Stimulated activated CD8-positive, alpha-beta memory T cell treated with anti-CD3 and anti-CD28 coated beads, Interleukin-7, amount 100 ng/mL, for 48 hours (primary cell): ENCODE results near the gene CYP26B1.

Experiments used
- DNase-seq, 2 donors: peaks; one replicate each; pipeline ENCODE4 v3.0.0-alpha.2; 2020; ENCODE audit warnings: low read depth in 1 of 2; ENCODE audit errors: extremely low read depth in 1 of 2

The CYP26B1 gene

DNA sequence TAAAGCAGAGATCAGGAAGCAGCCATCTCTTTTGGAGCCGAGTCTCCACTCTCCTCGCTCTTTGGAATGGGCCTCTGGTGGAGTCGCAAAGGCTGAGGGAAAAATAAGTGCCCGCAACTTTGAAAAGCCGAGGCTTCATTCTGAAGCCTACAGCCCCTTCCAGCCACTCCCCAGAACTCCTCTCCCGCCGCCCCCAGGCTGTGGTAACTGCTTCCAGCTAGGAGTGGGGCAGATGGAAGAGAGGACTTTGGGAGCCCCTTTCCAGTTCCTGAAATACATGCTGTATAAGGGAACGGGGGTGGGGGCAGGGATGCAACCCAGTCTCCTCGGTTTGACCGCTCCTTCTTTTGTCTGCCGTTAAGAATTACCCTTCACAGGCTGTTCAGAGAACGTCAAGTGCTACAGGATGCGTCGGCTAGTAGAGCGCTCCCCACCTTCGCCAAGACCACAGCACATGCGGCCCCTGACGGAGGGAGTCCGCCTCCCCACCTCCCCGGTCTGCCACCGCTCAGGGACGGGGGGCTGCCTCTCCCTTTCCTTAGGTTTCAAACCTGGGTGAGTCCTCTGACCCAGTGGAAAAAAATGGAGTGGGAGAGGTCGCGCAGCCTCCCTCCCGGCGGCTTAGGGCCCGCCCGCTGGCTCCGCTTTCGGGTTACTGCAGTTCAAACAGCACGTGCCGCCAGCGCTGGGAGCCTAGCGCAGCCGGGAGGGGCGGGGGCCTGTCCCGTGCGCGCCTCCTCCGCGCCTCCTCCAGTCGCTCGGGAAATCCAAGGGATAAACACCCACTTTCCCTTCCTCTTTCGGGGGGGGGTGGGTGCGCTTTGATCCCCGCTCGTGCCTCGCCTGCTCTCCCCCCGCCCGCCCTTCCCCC is 4.9 kb downstream of the CYP26B1 start:
- no peak for DNase-seq

GRCh38 chr2:72141881-72142451 is 5.7 kb downstream of the CYP26B1 start:
- DNase-seq = no peak

DNA sequence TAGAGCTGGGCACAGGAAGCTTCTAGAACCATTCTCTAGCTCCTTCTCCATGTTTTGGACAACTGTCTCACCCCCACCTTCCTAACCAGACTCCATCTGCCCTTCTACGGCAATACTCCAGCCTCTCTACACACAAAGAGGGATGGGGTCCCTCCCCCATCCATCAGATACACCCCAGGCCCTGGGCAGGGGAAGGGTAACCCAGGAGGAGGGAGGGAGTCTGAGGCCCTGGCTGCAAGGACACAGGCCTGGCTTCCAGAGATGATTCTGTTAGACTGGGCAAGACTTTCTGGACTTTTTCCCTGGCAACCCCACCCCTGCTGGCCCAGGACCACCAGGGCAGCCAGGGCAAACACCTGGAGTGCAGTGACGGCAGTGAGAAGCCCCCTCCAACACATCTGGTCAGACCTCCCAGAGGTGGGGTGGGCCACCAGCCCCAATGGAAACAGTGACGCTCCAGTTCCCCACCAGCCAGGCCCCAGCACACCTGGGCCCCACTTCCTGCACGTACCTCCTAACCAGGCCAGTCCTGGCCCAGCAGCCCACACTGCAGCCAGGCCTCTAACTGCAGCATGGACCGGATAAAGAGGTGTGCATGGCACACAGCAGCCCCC is 6.5 kb downstream of the CYP26B1 start:
- DNase-seq = no peak

DNA sequence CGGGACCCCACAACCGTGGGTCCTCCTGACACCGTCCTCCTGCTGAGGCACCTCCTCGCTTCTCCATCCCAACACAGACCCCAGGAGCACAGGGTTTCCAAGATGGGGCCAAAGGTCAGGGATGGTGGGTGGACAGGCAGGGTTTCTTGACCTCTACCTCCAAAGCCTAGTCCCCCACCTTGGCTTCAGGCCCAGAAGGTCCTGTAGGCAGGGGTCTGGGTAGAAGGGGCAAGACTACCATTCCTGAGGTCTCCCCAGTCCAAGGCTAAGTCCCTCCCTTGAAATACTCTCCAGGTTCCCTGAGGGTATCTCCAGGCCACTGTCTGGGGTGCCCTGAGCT is 7.1 kb downstream of the CYP26B1 start:
- DNase-seq = no peak

DNA sequence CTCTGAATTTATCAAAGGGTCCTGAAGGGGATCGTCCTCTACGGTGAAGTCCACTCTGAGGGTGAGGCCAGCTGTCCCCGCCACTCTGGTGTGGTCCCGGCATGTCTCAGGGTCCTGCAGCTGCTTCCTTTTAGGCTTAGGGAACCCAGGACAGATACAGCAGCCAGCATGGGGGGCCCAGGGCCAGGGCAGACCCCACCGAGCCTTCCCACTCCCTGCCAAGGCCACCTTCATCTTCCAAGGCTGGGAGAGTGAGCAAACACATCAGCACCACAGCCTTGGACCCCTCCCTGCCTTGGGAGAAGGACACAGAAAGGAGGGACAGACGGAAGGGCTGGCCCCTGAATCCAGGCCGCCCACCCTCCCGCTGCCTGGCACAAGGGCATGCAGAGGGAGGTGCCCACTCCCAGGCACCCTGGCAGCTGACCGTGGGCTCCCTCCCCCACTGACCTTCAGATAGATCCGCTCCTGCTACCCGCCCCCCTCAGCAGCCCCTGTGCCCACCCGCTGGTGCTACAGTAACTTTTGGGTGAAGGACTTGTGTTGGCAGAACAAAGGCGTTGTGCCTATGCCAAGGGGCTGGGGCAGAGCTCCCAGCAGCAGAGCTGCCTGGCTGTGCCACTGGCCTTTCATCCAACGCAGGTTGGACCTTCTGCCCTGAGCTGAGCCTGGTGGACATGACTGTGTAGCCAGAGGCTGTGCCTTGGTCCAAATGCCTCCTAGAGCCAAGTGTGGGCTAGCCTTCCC is 7.6 kb downstream of the CYP26B1 start:
- DNase-seq = no peak

- no peak for DNase-seq
These were observed 8.2 kb downstream of the CYP26B1 start for GRCh38 chr2:72139471-72139873.

- DNase-seq = no peak
These were observed 8.7 kb downstream of the CYP26B1 start for GRCh38 chr2:72138921-72139381.

GRCh38 chr2:72138011-72138881 is 9.4 kb downstream of the CYP26B1 start:
- DNase-seq = no peak

DNA sequence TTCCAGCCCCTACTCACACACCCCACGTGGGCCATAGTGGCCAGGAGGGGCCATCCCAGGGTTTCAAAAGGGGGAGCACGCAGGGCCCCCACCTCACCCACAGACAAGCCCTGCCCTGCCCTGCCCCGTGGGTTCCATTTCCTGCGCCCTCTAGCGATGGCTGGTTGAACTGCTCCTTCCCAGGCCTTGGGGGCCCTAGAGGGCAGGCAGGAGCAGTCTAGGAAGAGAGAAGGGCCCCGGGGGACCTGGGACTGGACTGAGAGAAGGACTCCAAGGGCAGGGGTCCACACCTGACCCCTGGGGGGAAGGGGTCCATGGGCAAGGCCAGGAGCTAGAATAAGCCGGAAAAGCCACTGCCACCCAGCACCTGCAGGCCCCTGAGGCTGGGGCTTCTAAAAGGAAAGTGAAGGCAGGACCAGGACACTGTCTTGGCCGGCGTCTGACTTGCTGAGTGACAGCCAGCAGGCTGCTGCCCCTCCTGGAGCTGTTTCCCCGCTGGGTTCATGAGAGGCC is 10.1 kb downstream of the CYP26B1 start:
- peak; percentile 28 to 32 for DNase-seq

GRCh38 chr2:72136933-72137497 is 10.6 kb downstream of the CYP26B1 start:
- DNase-seq = no peak

DNA sequence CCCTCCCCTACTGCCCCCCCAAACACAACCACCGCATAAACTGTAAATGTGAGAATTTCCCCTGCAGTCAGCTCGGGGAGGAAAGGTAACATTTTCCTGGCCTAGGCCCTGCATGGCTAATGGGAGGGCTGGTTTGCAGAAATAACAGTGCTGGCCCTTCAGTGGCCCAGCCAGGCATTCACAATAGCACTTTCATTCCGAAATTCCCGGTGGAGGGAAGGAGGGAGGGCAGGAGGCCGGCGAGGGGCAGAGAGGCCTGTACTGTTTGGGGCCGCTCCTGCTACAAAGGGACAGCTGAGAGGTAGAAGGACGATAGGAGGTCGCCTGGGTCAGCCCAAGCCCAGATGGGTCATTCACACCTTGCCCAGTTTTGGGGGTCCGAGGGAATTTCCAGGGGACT is 11.3 kb downstream of the CYP26B1 start:
- no peak for DNase-seq

GRCh38 chr2:72135921-72136320 is 11.7 kb downstream of the CYP26B1 start:
- DNase-seq = no peak

DNA sequence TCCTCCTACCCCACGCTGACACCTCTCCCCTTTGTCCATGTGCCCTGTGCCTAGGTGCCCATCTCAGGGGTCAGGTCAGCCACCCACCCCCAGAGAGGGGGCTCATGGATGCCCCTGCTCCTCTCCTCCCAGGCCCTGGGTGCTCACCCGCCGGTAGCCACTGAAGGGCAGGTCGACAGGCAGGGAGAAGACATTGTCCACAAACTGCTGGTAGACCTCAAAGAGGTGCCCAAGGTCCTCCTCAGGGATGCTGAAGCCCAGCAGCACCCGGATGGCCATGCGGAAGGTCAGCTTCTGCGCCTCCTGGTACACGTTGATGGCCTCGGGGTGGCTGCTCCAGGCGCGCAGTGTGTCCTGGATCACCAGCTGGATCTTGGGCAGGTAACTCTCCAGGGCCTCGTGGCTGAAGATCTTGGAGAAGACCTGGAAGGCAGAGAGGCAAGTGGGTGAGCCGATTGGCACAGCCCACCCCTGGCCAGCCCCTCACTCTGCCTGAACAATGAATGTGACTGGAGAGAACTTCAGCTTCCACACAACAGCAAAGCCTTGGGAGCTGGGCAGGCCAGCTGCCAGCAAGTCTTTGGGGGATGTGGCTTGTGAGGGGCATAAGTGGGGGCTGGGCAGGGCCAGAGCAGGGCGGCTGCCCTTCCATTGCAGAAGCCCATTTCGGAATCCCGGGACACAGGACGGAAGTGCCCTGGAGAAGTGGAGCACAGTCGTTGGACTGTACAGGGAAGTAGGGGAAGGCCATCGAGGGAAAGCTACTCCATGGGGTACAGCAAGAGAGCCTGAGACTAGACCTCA is 12.5 kb downstream of the CYP26B1 start:
- DNase-seq = no peak

DNA sequence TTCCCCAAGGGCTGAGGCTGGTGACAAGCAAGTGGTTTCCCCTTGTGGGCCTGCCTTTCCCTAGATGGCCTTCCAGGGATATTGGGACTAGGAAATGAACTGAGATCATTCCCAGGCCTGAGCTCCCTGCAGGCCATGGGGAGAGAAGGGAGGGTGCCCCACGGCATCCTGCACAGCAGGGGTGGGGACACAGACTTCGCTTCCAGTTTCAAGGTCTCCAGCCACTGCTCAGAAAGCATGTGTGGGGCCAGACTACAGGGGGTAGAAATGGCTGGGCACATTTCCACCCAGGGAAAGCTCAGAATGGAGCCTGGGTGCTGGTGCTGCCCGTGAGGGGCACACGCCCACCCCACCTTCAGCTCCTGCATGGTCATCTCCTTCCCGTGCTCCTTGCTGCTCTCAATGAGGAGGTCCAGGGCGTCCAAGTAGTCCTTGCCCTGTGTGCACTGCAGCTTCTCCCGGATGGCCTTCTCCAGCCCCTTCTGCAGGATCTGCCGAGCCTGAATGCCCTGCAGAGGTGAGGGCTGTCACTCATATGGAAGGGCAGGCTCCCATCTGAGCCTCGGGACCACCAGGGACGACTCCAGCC is 13.2 kb downstream of the CYP26B1 start:
- DNase-seq = no peak

- DNase-seq = no peak
These were observed 13.8 kb downstream of the CYP26B1 start for GRCh38 chr2:72133721-72134407.

DNA sequence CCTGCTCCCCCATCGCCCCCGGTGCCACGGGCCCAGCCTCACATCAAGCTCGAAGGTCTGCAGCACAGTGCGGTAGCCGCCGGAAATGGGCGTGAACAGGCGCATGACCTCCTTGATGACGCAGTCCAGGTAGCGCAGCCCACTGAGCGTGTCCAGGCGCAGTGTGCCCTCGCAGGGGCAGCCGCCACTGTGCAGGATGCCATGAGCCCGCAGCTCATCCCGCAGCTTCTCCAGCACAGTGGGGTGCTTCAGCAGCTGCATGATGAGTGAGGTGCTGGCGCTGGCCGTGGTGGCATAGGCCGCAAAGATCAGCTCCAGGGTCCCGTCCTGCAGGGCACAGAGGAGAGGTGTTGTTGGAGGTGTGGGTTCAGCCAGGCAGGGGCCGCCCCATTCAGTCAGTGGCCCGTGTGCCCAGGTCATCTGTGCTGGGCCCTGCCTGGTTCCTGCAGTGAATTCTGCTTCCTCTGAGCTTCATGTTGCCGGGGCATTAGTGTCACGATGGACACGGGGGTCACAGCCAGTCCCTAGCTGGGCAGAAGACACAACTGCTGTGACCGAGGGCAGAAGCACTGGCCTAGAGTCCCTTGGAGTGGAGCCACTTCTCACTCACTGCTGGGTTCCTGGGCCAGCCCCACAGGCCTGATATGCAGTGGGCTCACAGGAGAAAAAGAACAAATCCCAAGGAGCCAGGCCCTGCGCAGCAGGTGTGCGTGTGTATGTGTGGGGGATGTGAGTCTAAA is 14.5 kb downstream of the CYP26B1 start:
- DNase-seq = no peak
